Measurements from ENCODE around the gene DPH7.

The DPH7 gene

GRCh38 chr9:137613738-137614523 lies 35.2 kb upstream of the DPH7 start:
- TF ChIP-seq JUND (IDR thresholded peaks at IDR 0.05; ENCODE audit: low read depth) = no peak
- in situ Hi-C loops (cut with HindIII; ENCODE audit: low pct_unique_long_range_greater_than_20kb, low sequenced_read_pairs) = no loop called here
- DNase-seq (ENCODE audit: low read depth in 1 of 2, low spot score in 1 of 2) = peak in 1 of 2 experiments; percentile 40

GRCh38 chr9:137613259-137613658 lies 34.5 kb upstream of the DPH7 start:
- no peak for TF ChIP-seq JUND (IDR thresholded peaks at IDR 0.05; ENCODE audit: low read depth)
- DNase-seq (ENCODE audit: low read depth in 1 of 2, low spot score in 1 of 2) = no peak
- in situ Hi-C loops (cut with HindIII; ENCODE audit: low pct_unique_long_range_greater_than_20kb, low sequenced_read_pairs) = no loop called here

DNA sequence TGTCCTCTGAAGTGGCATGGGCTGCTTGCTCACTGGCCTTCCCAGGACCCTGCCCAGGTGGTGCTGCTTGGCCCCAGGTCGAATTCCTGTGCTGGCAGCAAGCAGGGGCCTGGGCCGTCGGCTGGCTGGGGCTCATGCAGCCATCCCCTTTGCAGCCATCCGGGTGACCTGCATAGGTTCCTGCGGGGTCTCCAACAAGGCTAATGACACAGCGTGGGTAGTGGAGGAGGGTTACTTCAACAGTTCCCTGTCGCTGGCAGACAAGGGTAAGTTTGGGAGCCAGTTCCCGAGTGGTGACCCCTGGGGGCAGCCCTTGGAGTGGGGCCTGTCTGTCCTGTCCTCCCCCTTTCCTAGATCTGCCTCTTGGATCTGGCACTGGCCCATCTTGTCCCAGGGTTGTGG lies 34.0 kb upstream of the DPH7 start:
- peak in 1 of 2 experiments; percentile 52 for DNase-seq (ENCODE audit: low read depth in 1 of 2, low spot score in 1 of 2)
- TF ChIP-seq JUND (IDR thresholded peaks at IDR 0.05; ENCODE audit: low read depth) = no peak
- in situ Hi-C loops (cut with HindIII; ENCODE audit: low pct_unique_long_range_greater_than_20kb, low sequenced_read_pairs) = no loop called here

GRCh38 chr9:137611623-137612609 lies 33.2 kb upstream of the DPH7 start:
- no peak for TF ChIP-seq JUND (IDR thresholded peaks at IDR 0.05; ENCODE audit: low read depth)
- DNase-seq (ENCODE audit: low read depth in 1 of 2, low spot score in 1 of 2) = peak; percentile 97 to 99
- in situ Hi-C loops (cut with HindIII; ENCODE audit: low pct_unique_long_range_greater_than_20kb, low sequenced_read_pairs) = no loop called here

DNA sequence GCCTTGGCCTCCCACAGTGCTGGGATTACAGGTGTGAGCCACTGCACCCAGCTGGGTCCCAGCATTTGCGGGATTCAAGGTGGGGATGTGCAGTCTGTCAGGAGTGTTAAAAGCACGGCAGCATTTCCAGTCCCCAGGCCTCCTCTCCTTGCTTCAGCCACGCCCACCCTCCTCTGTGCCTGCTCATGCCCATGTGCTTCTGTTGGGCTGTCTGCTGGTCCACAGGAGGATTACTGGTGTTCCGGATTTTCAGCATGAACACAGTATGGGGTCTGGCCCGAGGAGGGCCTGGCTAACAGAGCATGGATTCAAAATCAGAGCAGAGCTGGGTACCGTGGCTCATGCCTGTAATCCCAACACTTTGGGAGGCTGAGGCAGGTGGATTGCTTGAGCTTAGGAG lies 32.2 kb upstream of the DPH7 start:
- in situ Hi-C loops (cut with HindIII; ENCODE audit: low pct_unique_long_range_greater_than_20kb, low sequenced_read_pairs) = no loop called here
- DNase-seq (ENCODE audit: low read depth in 1 of 2, low spot score in 1 of 2) = peak in 1 of 2 experiments; percentile 57
- TF ChIP-seq JUND (IDR thresholded peaks at IDR 0.05; ENCODE audit: low read depth) = no peak

GRCh38 chr9:137607141-137607857 lies 28.6 kb upstream of the DPH7 start:
- DNase-seq (ENCODE audit: low read depth in 1 of 2, low spot score in 1 of 2) = peak in 1 of 2 experiments; percentile 41
- no peak for TF ChIP-seq JUND (IDR thresholded peaks at IDR 0.05; ENCODE audit: low read depth)
- in situ Hi-C loops (cut with HindIII; ENCODE audit: low pct_unique_long_range_greater_than_20kb, low sequenced_read_pairs) = no loop called here

DNA sequence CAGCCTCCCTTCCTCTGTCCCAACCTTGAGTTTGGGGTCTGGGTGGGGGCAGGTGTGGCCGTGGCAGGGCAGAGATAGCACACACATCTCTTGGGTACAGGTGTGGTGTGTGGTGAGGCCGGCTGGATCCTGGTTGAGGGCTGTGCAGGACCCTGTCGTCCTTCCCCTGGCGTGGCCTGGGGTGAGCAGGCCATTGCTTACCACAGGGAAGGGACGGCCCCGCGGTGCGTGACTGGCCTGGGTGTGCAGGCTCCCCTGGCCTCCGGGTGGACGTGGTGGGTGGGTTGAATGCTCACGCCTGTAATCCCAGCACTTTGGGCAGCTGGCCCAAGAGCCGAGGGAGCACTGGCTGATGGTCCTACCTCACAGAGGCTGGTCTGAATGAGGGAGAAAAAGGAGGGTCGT lies 28.0 kb upstream of the DPH7 start:
- no peak for DNase-seq (ENCODE audit: low read depth in 1 of 2, low spot score in 1 of 2)
- in situ Hi-C loops (cut with HindIII; ENCODE audit: low pct_unique_long_range_greater_than_20kb, low sequenced_read_pairs) = no loop called here
- TF ChIP-seq JUND (IDR thresholded peaks at IDR 0.05; ENCODE audit: low read depth) = no peak

- no peak for TF ChIP-seq JUND (IDR thresholded peaks at IDR 0.05; ENCODE audit: low read depth)
- DNase-seq (ENCODE audit: low read depth in 1 of 2, low spot score in 1 of 2) = peak in 1 of 2 experiments; percentile 48
- in situ Hi-C loops (cut with HindIII; ENCODE audit: low pct_unique_long_range_greater_than_20kb, low sequenced_read_pairs) = no loop called here
Observed at GRCh38 chr9:137606005-137606621, 27.4 kb upstream of the DPH7 start.

GRCh38 chr9:137605121-137606004 lies 26.6 kb upstream of the DPH7 start, which contains the start of gene ARRDC1:
Gene ARRDC1, plus strand, starts transcription at chr9:137605686. Its CDS starts 32 bp downstream, at chr9:137605718.
- peak; percentile 80 to 99 for DNase-seq (ENCODE audit: low read depth in 1 of 2, low spot score in 1 of 2)
- no peak for TF ChIP-seq JUND (IDR thresholded peaks at IDR 0.05; ENCODE audit: low read depth)

DNA sequence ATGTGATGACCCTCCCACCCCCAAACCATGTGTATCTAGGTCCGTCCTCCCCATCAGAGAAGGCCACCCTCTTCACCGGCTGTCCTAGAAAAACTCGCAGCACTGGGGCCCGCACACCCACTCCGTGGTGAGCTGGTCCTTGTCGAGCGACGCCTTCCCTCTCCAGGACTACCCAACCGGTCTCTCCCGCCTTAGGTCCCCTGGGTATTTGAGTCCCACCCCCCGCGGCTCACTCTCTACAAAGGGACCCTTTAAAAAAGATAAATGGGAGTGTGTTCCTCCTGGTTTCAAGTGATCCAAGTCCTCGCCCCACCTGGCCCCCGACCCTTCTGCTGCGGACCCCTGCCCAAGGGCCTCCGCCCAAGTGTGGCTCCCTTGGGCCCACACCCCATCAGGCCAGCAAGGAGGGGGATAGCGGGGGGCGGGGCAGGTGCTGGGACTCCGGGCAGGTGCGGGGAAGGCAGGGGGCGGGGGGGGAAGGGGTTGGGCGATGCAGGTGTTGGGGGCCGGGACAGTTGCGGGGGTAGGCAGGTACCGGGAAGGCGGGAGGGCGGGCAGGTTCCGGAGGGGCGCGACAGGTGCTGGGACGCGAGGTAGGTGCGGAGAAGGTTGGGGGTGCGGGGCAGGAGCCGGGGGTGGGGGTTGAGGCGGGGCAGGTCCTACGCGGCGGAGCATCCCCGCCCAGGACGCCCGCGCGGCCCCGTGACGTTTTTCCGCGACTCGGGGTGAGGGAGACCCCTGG lies 25.8 kb upstream of the DPH7 start:
- in situ Hi-C loops (cut with HindIII; ENCODE audit: low pct_unique_long_range_greater_than_20kb, low sequenced_read_pairs) = no loop called here

More at GRCh38 chr9:137605121-137606004, 26.6 kb upstream of the DPH7 start, which contains the start of gene ARRDC1:
- in situ Hi-C loops (cut with HindIII; ENCODE audit: low pct_unique_long_range_greater_than_20kb, low sequenced_read_pairs) = no loop called here

More for the DNA sequence above, 25.8 kb upstream of the DPH7 start:
- DNase-seq (ENCODE audit: low read depth in 1 of 2, low spot score in 1 of 2) = no peak
- no peak for TF ChIP-seq JUND (IDR thresholded peaks at IDR 0.05; ENCODE audit: low read depth)

All from T47D (cell line).